IMR-90 (cell line): ENCODE results near the gene DUSP9. TPM values are rescaled to one million over a fixed set of nuclear protein-coding genes. Genes with fewer than 3 reads are reported as not detected.

ENCODE experiments used
- ATAC-seq: fragments of 200-7000 bp; cut with Tn5 transposase; 2 replicates; pipeline ENCODE4 v1.9.1; 2020; ENCODE audit warnings: low read depth, mild to moderate bottlenecking, moderate library complexity
- BruUV-seq: library from RNA; stranded (reverse); fragments of 400-500 nt; replicated peaks from 2 replicates; lab custom pipeline; 2021; lab: Mats Ljungman, UMichigan
- CTCF ChIA-PET: fragments of 300-600 bp; formaldehyde crosslinking; extraction: SDS; loops from one replicate; lab custom pipeline; 2021; ENCODE audit warnings: antibody characterized with exemption; lab: Yijun Ruan, JAX
- POLR2A ChIA-PET: fragments of 300-600 bp; sonication (Branson Sonifier 250); formaldehyde crosslinking; loops from one replicate; lab custom pipeline; 2022; ENCODE audit warnings: antibody characterized with exemption; ENCODE audit not compliant: unreplicated experiment; lab: Charles Lee
- DNase-seq: peaks from one replicate; pipeline ENCODE4 v3.0.0; 2013
- H2AFZ ChIP-seq: replicated peaks from 2 replicates; pipeline ENCODE3; 2013; ENCODE audit warnings: low read length, mild to moderate bottlenecking; ENCODE audit not compliant: poor library complexity
- H2AK5ac ChIP-seq: 2 replicates; pipeline ENCODE4 v1.6.1; 2013; ENCODE audit warnings: low read depth, low read length, inconsistent platforms
- H2AK9ac ChIP-seq: replicated peaks from 2 replicates; pipeline ENCODE3; 2013; ENCODE audit warnings: mild to moderate bottlenecking, low read depth, low read length, moderate library complexity; ENCODE audit not compliant: poor library complexity
- H2BK120ac ChIP-seq: 2 replicates; pipeline ENCODE4 v1.6.1; 2013; ENCODE audit warnings: low read depth, low read length, inconsistent platforms
- H2BK15ac ChIP-seq: 3 replicates; pipeline ENCODE4 v1.6.1; 2013; ENCODE audit warnings: low read depth, low read length, inconsistent platforms
- H2BK20ac ChIP-seq: 2 replicates; pipeline ENCODE4 v1.6.1; 2013; ENCODE audit warnings: low read depth, mild to moderate bottlenecking, inconsistent platforms, low read length, moderate library complexity
- H2BK5ac ChIP-seq: 2 replicates; pipeline ENCODE4 v1.6.1; 2013; ENCODE audit warnings: mild to moderate bottlenecking, low read depth, low read length, inconsistent platforms; ENCODE audit not compliant: poor library complexity, severe bottlenecking
- H3K14ac ChIP-seq: replicated peaks from 2 replicates; pipeline ENCODE4 v1.6.1; 2013; ENCODE audit warnings: low read depth, low read length, inconsistent platforms
- H3K18ac ChIP-seq: 2 replicates; pipeline ENCODE4 v1.6.1; 2013; ENCODE audit warnings: low read depth, low read length, control low read depth
- H3K23ac ChIP-seq: 2 replicates; pipeline ENCODE4 v1.6.1; 2013; ENCODE audit warnings: low read depth, low read length, inconsistent platforms
- H3K27ac ChIP-seq: 2 replicates; pipeline ENCODE4 v1.5.1; 2013; ENCODE audit warnings: mild to moderate bottlenecking, control low read depth, low read length; ENCODE audit not compliant: insufficient read depth
- H3K27me3 ChIP-seq: 2 replicates; pipeline ENCODE4 v1.6.1; 2013; ENCODE audit warnings: low read length; ENCODE audit not compliant: control insufficient read depth, insufficient read depth
- H3K36me3 ChIP-seq: 2 replicates; pipeline ENCODE4 v1.6.1; 2013; ENCODE audit warnings: low read length, mixed read lengths; ENCODE audit not compliant: control insufficient read depth, insufficient read depth
- H3K4ac ChIP-seq: 2 replicates; pipeline ENCODE4 v1.6.1; 2013; ENCODE audit warnings: low read depth, low read length, inconsistent platforms
- H3K4me1 ChIP-seq: 2 replicates; pipeline ENCODE4 v1.6.1; 2013; ENCODE audit warnings: low read length, mixed read lengths; ENCODE audit not compliant: control insufficient read depth, insufficient read depth
- H3K4me2 ChIP-seq: 2 replicates; pipeline ENCODE4 v1.6.1; 2013; ENCODE audit warnings: low read depth, mild to moderate bottlenecking, control low read depth, low read length, moderate library complexity
- H3K4me3 ChIP-seq: 2 replicates; pipeline ENCODE4 v1.5.1; 2013; ENCODE audit warnings: low read depth, mild to moderate bottlenecking, control low read depth, low read length, moderate library complexity; ENCODE audit not compliant: insufficient read depth
- H3K56ac ChIP-seq: 2 replicates; pipeline ENCODE4 v1.6.1; 2013; ENCODE audit warnings: low read length, inconsistent platforms; ENCODE audit not compliant: insufficient read depth; ENCODE audit errors: extremely low read depth
- H3K79me1 ChIP-seq, 2 experiments: 2 replicates each; pipeline ENCODE4 v1.6.1; 2013; ENCODE audit warnings: low read length in 2 of 2, inconsistent platforms in 1 of 2, low read depth in 1 of 2
- H3K9ac ChIP-seq: 2 replicates; pipeline ENCODE4 v1.6.1; 2013; ENCODE audit warnings: low read depth, low read length, control low read depth
- H3K9me1 ChIP-seq: 2 replicates; pipeline ENCODE4 v1.6.1; 2013; ENCODE audit warnings: low read length, inconsistent platforms; ENCODE audit not compliant: insufficient read depth
- H3K9me3 ChIP-seq: 2 replicates; pipeline ENCODE4 v1.6.1; 2013; ENCODE audit warnings: low read length; ENCODE audit not compliant: control insufficient read depth, insufficient read depth
- H4K20me1 ChIP-seq: 2 replicates; pipeline ENCODE4 v1.6.1; 2013; ENCODE audit warnings: low read length, inconsistent platforms; ENCODE audit not compliant: insufficient read depth
- H4K5ac ChIP-seq: 2 replicates; pipeline ENCODE4 v1.6.1; 2013; ENCODE audit warnings: mild to moderate bottlenecking, low read depth, low read length, control low read depth
- H4K8ac ChIP-seq, 2 experiments: 2 replicates each; pipeline ENCODE4 v1.6.1; 2013; ENCODE audit warnings: low read depth in 2 of 2, low read length in 2 of 2, control low read depth in 1 of 2, inconsistent platforms in 1 of 2
- H4K91ac ChIP-seq: 2 replicates; pipeline ENCODE4 v1.6.1; 2013; ENCODE audit warnings: low read depth, low read length, inconsistent platforms; ENCODE audit not compliant: insufficient read depth
- POLR2A ChIP-seq: IDR thresholded peaks from 2 replicates; pipeline ENCODE4 v1.6.1; 2012; ENCODE audit warnings: mild to moderate bottlenecking, low read depth, low read length
- RAD21 ChIP-seq: IDR thresholded peaks from 2 replicates; pipeline ENCODE4 v1.6.1; 2012; ENCODE audit warnings: low read length, improper control_type of control experiment
- RFX5 ChIP-seq: IDR thresholded peaks from 2 replicates; pipeline ENCODE4 v1.8.0; 2012; ENCODE audit warnings: low read depth, mild to moderate bottlenecking, low read length, moderate library complexity
- SMC3 ChIP-seq: fragments of 150-350 bp; IDR thresholded peaks from 2 replicates; pipeline ENCODE4 v1.6.1; 2016; ENCODE audit warnings: low read depth, mild to moderate bottlenecking, antibody characterized with exemption, low read length, moderate library complexity
- USF2 ChIP-seq: fragments of 150-350 bp; IDR thresholded peaks from 2 replicates; pipeline ENCODE4 v1.6.1; 2017; ENCODE audit warnings: mild to moderate bottlenecking, antibody characterized with exemption, low read length, low read depth
- WGBS, 2 experiments: methylation state at CpG; one replicate each; pipeline versions ENCODE4 v1.1.5 to v1.1.7; 2013; ENCODE audit warnings: missing lambda C conversion rate in 2 of 2; ENCODE audit not compliant: insufficient read length in 1 of 2; ENCODE audit errors: extremely low coverage in 2 of 2; 5-methylcytosine and 5-hydroxymethylcytosine counted together
- dilution Hi-C: fragments of 300-500 bp; cut with HindIII; formaldehyde crosslinking; loops from one replicate; pipeline ENCODE4 v1.14.3; 2018; ENCODE audit warnings: low sequenced_read_pairs; ENCODE audit not compliant: unreplicated experiment
- in situ Hi-C: fragments of 300-500 bp; cut with MboI; formaldehyde crosslinking; loops from 3 replicates; pipeline ENCODE4 v1.14.3; 2019; ENCODE audit warnings: low sequenced_read_pairs, inconsistent platforms, mixed read lengths
- intact Hi-C: fragments of 100-400 bp; cut with micrococcal nuclease; formaldehyde crosslinking; loops from 2 replicates; pipeline ENCODE4 v1.10.0; 2022
- polyA plus RNA-seq, 3 experiments: library from polyadenylated mRNA; depleted of rRNA; stranded (reverse); fragments of >200 nt; gene quantifications; 2 replicates each; pipeline ENCODE4 v1.2.3, GENCODE V29; 2012; ENCODE audit warnings: low replicate concordance in 1 of 3
- total RNA-seq: library from RNA; depleted of rRNA; stranded (reverse); fragments of >200 nt; gene quantifications from 2 replicates; pipeline ENCODE4 v1.2.3, GENCODE V29; 2012
- TF ChIP-seq, protein P1 (sequence below): fragments of 150-350 bp; IDR thresholded peaks from 2 replicates; pipeline ENCODE4 v1.6.1; 2016; ENCODE audit warnings: low read depth, mild to moderate bottlenecking, low read length, moderate library complexity, borderline replicate concordance
- TF ChIP-seq, protein P2 (sequence below): conservative IDR thresholded peaks from 2 replicates; pipeline ENCODE4 v1.5.1; 2012; ENCODE audit warnings: mild to moderate bottlenecking, low read depth, low read length, improper control_type of control experiment

DUSP9 gene
- total and polyA plus RNA-seq, 2 of the 4 experiments (the other 2 are of a cell fraction): under 0.01 to 0.09 TPM

- Histone ChIP-seq H3K27ac (no peak overlapping the region), H2AK5ac (no peak overlapping the region), H3K56ac (no peak overlapping the region), H3K4me2 (no peak overlapping the region), H3K4ac (no peak overlapping the region), H2BK20ac (no peak overlapping the region), H3K9me1 (no peaks in the 10 kb centered on the region; the same call in 1 of the 2 replicates), H3K36me3 (no peaks in the 10 kb centered on the region), H2AK9ac (no peak overlapping the region), H2AFZ (peak overlapping the region; percentile 84), H3K18ac (no peak overlapping the region), H2BK120ac (no peak overlapping the region), H3K14ac (no peak overlapping the region), H2BK15ac (no peak overlapping the region), H3K79me1 (no peaks in the 10 kb centered on the region), H4K8ac (no peak overlapping the region), H3K9ac (no peak overlapping the region), H3K27me3 (peaks cover 20% of the 10 kb centered on the region), H3K4me1 (no peaks in the 10 kb centered on the region), H4K5ac (no peak overlapping the region), H3K9me3 (peaks cover 2% of the 10 kb centered on the region), H4K20me1 (no peaks in the 10 kb centered on the region; the same call in 1 of the 2 replicates), H3K4me3 (no peak overlapping the region), H3K23ac (no peak overlapping the region), H2BK5ac (no peak overlapping the region), H4K91ac (no peak overlapping the region)
- TF ChIP-seq SMC3 (peak; percentile 71), USF2 (peak; percentile 70), RFX5 (no peak), POLR2A (no peak), RAD21 (peak; percentile 77)
- TF ChIP-seq, protein P1, sequence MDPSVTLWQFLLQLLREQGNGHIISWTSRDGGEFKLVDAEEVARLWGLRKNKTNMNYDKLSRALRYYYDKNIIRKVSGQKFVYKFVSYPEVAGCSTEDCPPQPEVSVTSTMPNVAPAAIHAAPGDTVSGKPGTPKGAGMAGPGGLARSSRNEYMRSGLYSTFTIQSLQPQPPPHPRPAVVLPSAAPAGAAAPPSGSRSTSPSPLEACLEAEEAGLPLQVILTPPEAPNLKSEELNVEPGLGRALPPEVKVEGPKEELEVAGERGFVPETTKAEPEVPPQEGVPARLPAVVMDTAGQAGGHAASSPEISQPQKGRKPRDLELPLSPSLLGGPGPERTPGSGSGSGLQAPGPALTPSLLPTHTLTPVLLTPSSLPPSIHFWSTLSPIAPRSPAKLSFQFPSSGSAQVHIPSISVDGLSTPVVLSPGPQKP: no peak
- TF ChIP-seq, protein P2, sequence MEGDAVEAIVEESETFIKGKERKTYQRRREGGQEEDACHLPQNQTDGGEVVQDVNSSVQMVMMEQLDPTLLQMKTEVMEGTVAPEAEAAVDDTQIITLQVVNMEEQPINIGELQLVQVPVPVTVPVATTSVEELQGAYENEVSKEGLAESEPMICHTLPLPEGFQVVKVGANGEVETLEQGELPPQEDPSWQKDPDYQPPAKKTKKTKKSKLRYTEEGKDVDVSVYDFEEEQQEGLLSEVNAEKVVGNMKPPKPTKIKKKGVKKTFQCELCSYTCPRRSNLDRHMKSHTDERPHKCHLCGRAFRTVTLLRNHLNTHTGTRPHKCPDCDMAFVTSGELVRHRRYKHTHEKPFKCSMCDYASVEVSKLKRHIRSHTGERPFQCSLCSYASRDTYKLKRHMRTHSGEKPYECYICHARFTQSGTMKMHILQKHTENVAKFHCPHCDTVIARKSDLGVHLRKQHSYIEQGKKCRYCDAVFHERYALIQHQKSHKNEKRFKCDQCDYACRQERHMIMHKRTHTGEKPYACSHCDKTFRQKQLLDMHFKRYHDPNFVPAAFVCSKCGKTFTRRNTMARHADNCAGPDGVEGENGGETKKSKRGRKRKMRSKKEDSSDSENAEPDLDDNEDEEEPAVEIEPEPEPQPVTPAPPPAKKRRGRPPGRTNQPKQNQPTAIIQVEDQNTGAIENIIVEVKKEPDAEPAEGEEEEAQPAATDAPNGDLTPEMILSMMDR: peak; percentile 73
- DNase-seq (peak; percentile 64), ATAC-seq (peak; percentile 93)
- in situ Hi-C loops: loop anchor here (5.0 to 25.0 kb wide), 2 partner anchors 111 to 706 kb away; no protein-coding TSS in a partner anchor
- no TSS peak for BruUV-seq
- CTCF ChIA-PET: interaction anchor here (0.6 to 2.5 kb wide), 6 partner anchors 10 to 128 kb away, joined by 3 to 16 read pairs (median 5); no protein-coding TSS in a partner anchor
- 4% methylated on average over 3 of the region's 14 CpGs; no CpG with 5 or more reads in 1 of the 2 experiments for whole genome bisulfite sequencing, 2 experiments
- dilution Hi-C loops: no loop called here
- intact Hi-C loops: loop anchor here (1.0 to 5.0 kb wide), 6 partner anchors 59 to 726 kb away; no protein-coding TSS in a partner anchor
- POLR2A ChIA-PET: no interaction called here
Measured at GRCh38 chrX:153667956-153668396, 21.0 kb downstream of the DUSP9 start.
